HG03442 (cell line): Measurements from ENCODE around the gene MAD2L2.

Experiments
- ATAC-seq: cut with Tn5 transposase; IDR thresholded peaks from one replicate; pipeline ENCODE4 v1.9.1; 2021; ENCODE audit warnings: mild to moderate bottlenecking, moderate library complexity; ENCODE audit not compliant: unreplicated experiment

Gene MAD2L2

GRCh38 chr1:11681071-11681771 is at the start of gene MAD2L2:
TSS of gene MAD2L2 (minus strand) at chr1:11681148. CDS start at chr1:11680601, 547 bp downstream.
- ATAC-seq = peak; percentile 78

GRCh38 chr1:11730429-11730891 is 49.5 kb upstream of the MAD2L2 start:
- no peak for ATAC-seq

- no peak for ATAC-seq
Observed at GRCh38 chr1:11729498-11730428, 48.8 kb upstream of the MAD2L2 start.

- ATAC-seq = no peak
Observed at GRCh38 chr1:11729155-11729497, 48.2 kb upstream of the MAD2L2 start.

GRCh38 chr1:11728126-11728806 is 47.3 kb upstream of the MAD2L2 start:
- no peak for ATAC-seq

GRCh38 chr1:11727119-11727518 is 46.2 kb upstream of the MAD2L2 start:
- no peak for ATAC-seq

- no peak for ATAC-seq
Observed at GRCh38 chr1:11725616-11726015, 44.7 kb upstream of the MAD2L2 start.

GRCh38 chr1:11722538-11722937 is 41.6 kb upstream of the MAD2L2 start:
- no peak for ATAC-seq

GRCh38 chr1:11721311-11721710 is 40.4 kb upstream of the MAD2L2 start:
- no peak for ATAC-seq

GRCh38 chr1:11720525-11720924 is 39.6 kb upstream of the MAD2L2 start:
- ATAC-seq = no peak

- no peak for ATAC-seq
Observed at GRCh38 chr1:11720033-11720376, 39.1 kb upstream of the MAD2L2 start.

- ATAC-seq = no peak
Observed at GRCh38 chr1:11719313-11720032, 38.5 kb upstream of the MAD2L2 start.

GRCh38 chr1:11714831-11715575 is 34.1 kb upstream of the MAD2L2 start:
- ATAC-seq = no peak

- ATAC-seq = no peak
Observed at GRCh38 chr1:11713095-11713494, 32.1 kb upstream of the MAD2L2 start.

GRCh38 chr1:11712285-11712684 is 31.3 kb upstream of the MAD2L2 start:
- no peak for ATAC-seq

- ATAC-seq = no peak
Observed at GRCh38 chr1:11711490-11711889, 30.5 kb upstream of the MAD2L2 start.

GRCh38 chr1:11708554-11709350 is 27.8 kb upstream of the MAD2L2 start:
- no peak for ATAC-seq

- no peak for ATAC-seq
Observed at GRCh38 chr1:11707621-11708276, 26.8 kb upstream of the MAD2L2 start.

GRCh38 chr1:11706292-11706691 is 25.3 kb upstream of the MAD2L2 start:
- no peak for ATAC-seq
